ENCODE measurements around the gene ADH4.

Gene ADH4

DNA sequence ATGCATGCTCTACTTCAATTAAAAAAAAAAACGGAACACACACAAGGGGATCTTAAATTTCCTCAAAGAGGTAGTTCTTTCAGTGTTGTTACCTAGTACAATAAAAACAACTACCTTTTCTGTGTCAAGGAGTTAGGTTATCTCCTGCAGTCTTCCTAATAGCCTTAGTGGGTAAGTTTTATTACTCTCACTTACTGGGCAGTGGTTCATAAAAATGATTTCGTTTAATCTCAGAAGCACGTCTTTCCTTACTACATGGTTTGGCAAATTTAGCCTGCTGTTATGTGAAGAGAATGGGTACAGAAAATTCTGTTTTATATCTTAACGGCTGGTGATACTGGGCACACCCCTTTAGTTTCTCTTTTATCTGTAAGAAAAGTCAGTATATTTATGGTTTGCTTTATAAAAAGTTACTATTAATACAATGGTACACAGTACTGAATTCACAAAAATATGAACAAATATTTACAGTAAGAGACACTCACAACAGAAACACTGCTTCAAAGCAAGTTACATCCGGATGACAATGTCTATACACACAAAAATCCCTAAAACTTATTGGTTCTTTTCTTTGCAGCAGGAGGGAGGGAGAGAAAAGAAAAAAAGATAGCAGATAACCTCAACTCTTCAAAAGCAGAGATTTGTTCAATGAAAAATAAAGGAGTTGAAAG, 64.3 kb downstream of the ADH4 start:
- no peak for DNase-seq (ENCODE audit: low spot score)

GRCh38 chr4:99078931-99079624, 65.0 kb downstream of the ADH4 start:
- DNase-seq (ENCODE audit: low spot score), result no peak

GRCh38 chr4:99078336-99078735, 65.8 kb downstream of the ADH4 start:
- no peak for DNase-seq (ENCODE audit: low spot score)

DNA sequence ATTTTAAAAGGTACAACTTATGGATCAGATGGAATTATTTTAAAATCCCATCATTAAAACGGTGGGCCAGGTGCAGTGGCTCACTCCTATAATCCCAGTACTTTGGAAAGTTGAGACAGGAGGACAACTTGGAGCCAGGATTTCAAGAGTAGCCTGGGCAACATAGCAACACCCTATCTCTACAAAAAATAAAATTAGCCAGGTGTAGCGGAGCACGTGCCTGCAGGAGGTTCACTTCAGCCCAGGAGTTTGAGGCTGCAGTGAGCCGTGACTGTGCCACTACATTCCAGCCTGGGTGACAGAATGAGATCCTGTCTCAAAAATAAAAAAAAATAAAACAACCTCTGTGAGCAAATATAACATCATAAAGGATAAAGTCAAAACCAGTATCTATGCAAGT, 66.9 kb downstream of the ADH4 start:
- no peak for DNase-seq (ENCODE audit: low spot score)

GRCh38 chr4:99076292-99076976, 67.7 kb downstream of the ADH4 start:
- no peak for DNase-seq (ENCODE audit: low spot score)

- no peak for DNase-seq (ENCODE audit: low spot score)
Observed at GRCh38 chr4:99074816-99075215, 69.3 kb downstream of the ADH4 start.

Measured in hematopoietic multipotent progenitor cell treated with erythropoietin and hydrocortisone succinate and interleukin-3 and kit ligand, for 17 days (in vitro differentiated cells).